HepG2 (cell line): ENCODE measurements around the gene MIB2.

Source experiments
- E2F1 ChIP-seq: sonication (generic); formaldehyde crosslinking; IDR thresholded peaks from 2 replicates; pipeline ENCODE4 v1.5.0; 2020; ENCODE audit warnings: missing genetic modification reagents
- SMC3 ChIP-seq: IDR thresholded peaks from 2 replicates; pipeline ENCODE4 v1.6.1; 2011; ENCODE audit warnings: low read length, improper control_type of control experiment
- ZNF503 ChIP-seq: sonication (generic); formaldehyde crosslinking; IDR thresholded peaks from 2 replicates; pipeline ENCODE4 v1.4.0; 2020; ENCODE audit warnings: missing genetic modification reagents

GRCh38 chr1:1631782-1632420 is 16.6 kb downstream of the MIB2 start, which contains the start of gene MMP23B:
- TF ChIP-seq SMC3 (no peak), E2F1 (CRISPR knock-in tag) (no peak), ZNF503 (CRISPR knock-in tag) (no peak)
